ENCODE results near the gene SLC32A1. TPM values are rescaled to one million over a fixed set of nuclear protein-coding genes. Genes with fewer than 3 reads are reported as not detected.

SLC32A1 gene
- total and polyA plus RNA-seq, 2 of the 13 experiments (the other 11 are each of a cell fraction or from before 2014, with no cell fraction given), result not detected

DNA sequence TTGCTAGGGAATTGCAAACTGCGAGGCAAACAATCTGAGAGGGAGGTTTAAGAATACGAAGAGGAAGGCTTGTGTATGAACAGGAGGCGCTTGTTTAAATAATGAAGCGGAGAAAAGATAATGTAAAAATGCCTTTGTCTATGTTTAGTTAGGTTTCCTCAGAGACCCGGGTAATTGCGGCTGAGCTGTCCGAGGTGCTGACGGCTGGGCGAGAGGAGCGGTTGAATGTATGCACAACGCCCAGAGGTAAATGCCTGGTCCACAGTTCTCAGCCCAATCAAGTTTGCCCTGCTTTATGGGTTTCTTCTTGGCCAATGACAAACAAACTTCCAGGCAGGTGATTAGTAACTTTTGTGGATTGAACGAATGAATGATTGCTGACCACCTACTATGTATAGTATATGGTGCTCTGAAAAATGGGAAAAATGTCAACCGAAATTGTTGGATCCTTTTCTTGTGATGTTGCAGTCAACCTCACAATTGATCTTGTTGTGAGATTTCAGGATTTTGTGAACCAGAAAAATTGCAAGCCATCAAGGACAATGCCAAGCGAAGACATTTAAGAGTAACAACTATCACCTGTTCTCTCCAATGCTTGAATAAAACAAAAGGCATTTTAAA, 38.3 kb upstream of the SLC32A1 start (continued):
- TF ChIP-seq, protein P1, sequence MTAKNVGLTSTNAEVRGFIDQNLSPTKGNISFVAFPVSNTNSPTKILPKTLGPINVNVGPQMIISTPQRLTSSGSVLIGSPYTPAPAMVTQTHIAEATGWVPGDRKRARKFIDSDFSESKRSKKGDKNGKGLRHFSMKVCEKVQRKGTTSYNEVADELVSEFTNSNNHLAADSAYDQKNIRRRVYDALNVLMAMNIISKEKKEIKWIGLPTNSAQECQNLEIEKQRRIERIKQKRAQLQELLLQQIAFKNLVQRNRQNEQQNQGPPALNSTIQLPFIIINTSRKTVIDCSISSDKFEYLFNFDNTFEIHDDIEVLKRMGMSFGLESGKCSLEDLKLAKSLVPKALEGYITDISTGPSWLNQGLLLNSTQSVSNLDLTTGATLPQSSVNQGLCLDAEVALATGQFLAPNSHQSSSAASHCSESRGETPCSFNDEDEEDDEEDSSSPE (CRISPR knock-in tag; IDR thresholded peaks at IDR 0.05), result 0 out of 2 replicates have a peak, but pooled peaks have one; percentile 39
- no peak; the same call in 1 of the 2 replicates for TF ChIP-seq ZNF292 (CRISPR knock-in tag; IDR thresholded peaks at IDR 0.05; ENCODE audit: borderline replicate concordance, low read depth)
- peak; percentile 95 for TF ChIP-seq ELF3 (CRISPR knock-in tag; IDR thresholded peaks at IDR 0.05)
- TF ChIP-seq, protein P2, sequence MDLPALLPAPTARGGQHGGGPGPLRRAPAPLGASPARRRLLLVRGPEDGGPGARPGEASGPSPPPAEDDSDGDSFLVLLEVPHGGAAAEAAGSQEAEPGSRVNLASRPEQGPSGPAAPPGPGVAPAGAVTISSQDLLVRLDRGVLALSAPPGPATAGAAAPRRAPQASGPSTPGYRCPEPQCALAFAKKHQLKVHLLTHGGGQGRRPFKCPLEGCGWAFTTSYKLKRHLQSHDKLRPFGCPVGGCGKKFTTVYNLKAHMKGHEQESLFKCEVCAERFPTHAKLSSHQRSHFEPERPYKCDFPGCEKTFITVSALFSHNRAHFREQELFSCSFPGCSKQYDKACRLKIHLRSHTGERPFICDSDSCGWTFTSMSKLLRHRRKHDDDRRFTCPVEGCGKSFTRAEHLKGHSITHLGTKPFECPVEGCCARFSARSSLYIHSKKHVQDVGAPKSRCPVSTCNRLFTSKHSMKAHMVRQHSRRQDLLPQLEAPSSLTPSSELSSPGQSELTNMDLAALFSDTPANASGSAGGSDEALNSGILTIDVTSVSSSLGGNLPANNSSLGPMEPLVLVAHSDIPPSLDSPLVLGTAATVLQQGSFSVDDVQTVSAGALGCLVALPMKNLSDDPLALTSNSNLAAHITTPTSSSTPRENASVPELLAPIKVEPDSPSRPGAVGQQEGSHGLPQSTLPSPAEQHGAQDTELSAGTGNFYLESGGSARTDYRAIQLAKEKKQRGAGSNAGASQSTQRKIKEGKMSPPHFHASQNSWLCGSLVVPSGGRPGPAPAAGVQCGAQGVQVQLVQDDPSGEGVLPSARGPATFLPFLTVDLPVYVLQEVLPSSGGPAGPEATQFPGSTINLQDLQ (CRISPR knock-in tag; IDR thresholded peaks at IDR 0.05), result no peak; the same call in 1 of the 2 replicates
- TF ChIP-seq MIXL1 (CRISPR knock-in tag; IDR thresholded peaks at IDR 0.05), result peak; percentile 100
- TF ChIP-seq, protein P3, sequence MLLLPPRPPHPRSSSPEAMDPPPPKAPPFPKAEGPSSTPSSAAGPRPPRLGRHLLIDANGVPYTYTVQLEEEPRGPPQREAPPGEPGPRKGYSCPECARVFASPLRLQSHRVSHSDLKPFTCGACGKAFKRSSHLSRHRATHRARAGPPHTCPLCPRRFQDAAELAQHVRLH (CRISPR knock-in tag; IDR thresholded peaks at IDR 0.05; ENCODE audit: borderline replicate concordance, low read depth), result peak; percentile 97
- TF ChIP-seq, protein P4, sequence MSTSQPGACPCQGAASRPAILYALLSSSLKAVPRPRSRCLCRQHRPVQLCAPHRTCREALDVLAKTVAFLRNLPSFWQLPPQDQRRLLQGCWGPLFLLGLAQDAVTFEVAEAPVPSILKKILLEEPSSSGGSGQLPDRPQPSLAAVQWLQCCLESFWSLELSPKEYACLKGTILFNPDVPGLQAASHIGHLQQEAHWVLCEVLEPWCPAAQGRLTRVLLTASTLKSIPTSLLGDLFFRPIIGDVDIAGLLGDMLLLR (CRISPR knock-in tag; IDR thresholded peaks at IDR 0.05), result peak; percentile 76; the same call in 1 of the 2 replicates
- TF ChIP-seq TP53 (CRISPR knock-in tag; conservative IDR thresholded peaks at IDR 0.05), result peak; percentile 35; the same call in 1 of the 2 replicates
- TF ChIP-seq, protein P5, sequence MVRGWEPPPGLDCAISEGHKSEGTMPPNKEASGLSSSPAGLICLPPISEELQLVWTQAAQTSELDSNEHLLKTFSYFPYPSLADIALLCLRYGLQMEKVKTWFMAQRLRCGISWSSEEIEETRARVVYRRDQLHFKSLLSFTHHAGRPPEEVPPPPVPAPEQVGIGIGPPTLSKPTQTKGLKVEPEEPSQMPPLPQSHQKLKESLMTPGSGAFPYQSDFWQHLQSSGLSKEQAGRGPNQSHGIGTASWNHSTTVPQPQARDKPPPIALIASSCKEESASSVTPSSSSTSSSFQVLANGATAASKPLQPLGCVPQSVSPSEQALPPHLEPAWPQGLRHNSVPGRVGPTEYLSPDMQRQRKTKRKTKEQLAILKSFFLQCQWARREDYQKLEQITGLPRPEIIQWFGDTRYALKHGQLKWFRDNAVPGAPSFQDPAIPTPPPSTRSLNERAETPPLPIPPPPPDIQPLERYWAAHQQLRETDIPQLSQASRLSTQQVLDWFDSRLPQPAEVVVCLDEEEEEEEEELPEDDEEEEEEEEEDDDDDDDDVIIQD (CRISPR knock-in tag; IDR thresholded peaks at IDR 0.05; ENCODE audit: low read depth), result peak; percentile 79; the same call in 1 of the 2 replicates
- TF ChIP-seq ZNF260 (CRISPR knock-in tag; IDR thresholded peaks at IDR 0.05; ENCODE audit: borderline replicate concordance, low read depth), result no peak
- TF ChIP-seq, protein P6, sequence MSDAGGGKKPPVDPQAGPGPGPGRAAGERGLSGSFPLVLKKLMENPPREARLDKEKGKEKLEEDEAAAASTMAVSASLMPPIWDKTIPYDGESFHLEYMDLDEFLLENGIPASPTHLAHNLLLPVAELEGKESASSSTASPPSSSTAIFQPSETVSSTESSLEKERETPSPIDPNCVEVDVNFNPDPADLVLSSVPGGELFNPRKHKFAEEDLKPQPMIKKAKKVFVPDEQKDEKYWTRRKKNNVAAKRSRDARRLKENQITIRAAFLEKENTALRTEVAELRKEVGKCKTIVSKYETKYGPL (CRISPR knock-in tag; IDR thresholded peaks at IDR 0.05), result peak; percentile 97
- TF ChIP-seq MED13 (CRISPR knock-in tag; IDR thresholded peaks at IDR 0.05), result peak; percentile 78
- no peak for TF ChIP-seq ZNF354B (CRISPR knock-in tag; IDR thresholded peaks at IDR 0.05)
- TF ChIP-seq, protein P7, sequence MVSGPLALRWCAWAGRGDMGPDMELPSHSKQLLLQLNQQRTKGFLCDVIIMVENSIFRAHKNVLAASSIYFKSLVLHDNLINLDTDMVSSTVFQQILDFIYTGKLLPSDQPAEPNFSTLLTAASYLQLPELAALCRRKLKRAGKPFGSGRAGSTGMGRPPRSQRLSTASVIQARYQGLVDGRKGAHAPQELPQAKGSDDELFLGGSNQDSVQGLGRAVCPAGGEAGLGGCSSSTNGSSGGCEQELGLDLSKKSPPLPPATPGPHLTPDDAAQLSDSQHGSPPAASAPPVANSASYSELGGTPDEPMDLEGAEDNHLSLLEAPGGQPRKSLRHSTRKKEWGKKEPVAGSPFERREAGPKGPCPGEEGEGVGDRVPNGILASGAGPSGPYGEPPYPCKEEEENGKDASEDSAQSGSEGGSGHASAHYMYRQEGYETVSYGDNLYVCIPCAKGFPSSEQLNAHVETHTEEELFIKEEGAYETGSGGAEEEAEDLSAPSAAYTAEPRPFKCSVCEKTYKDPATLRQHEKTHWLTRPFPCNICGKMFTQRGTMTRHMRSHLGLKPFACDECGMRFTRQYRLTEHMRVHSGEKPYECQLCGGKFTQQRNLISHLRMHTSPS (CRISPR knock-in tag; IDR thresholded peaks at IDR 0.05; ENCODE audit: low read depth), result peak; percentile 58; the same call in 1 of the 2 replicates
- peak; percentile 77; the same call in 1 of the 2 replicates for TF ChIP-seq RELA (CRISPR knock-in tag; IDR thresholded peaks at IDR 0.05)
- TF ChIP-seq ZNF772 (CRISPR knock-in tag; IDR thresholded peaks at IDR 0.05), result peak; percentile 56; the same call in 1 of the 2 replicates
- TF ChIP-seq, protein P8, sequence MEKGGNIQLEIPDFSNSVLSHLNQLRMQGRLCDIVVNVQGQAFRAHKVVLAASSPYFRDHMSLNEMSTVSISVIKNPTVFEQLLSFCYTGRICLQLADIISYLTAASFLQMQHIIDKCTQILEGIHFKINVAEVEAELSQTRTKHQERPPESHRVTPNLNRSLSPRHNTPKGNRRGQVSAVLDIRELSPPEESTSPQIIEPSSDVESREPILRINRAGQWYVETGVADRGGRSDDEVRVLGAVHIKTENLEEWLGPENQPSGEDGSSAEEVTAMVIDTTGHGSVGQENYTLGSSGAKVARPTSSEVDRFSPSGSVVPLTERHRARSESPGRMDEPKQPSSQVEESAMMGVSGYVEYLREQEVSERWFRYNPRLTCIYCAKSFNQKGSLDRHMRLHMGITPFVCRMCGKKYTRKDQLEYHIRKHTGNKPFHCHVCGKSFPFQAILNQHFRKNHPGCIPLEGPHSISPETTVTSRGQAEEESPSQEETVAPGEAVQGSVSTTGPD (CRISPR knock-in tag; IDR thresholded peaks at IDR 0.05), result peak; percentile 69; the same call in 1 of the 2 replicates
